SK-N-DZ (cell line): ENCODE measurements around the gene SRD5A3. TPM values are rescaled to one million over a fixed set of nuclear protein-coding genes. Genes with fewer than 3 reads are reported as not detected.

Source experiments
- DNase-seq: peaks from one replicate; pipeline ENCODE4 v3.0.0-alpha.2; 2015; ENCODE audit warnings: low spot score
- polyA plus RNA-seq, 2 experiments: library from polyadenylated mRNA; depleted of rRNA; stranded (reverse); fragments of >200 nt; gene quantifications; 2 replicates each; pipeline ENCODE4 v1.2.3, GENCODE V29; 2014

The SRD5A3 gene
- polyA plus RNA-seq (2014; cell fraction: cytosol; rRNA removed), result 1.9 and 2.9 TPM in 2 replicates
- 0.51 and 1.6 TPM in 2 replicates for polyA plus RNA-seq (2014; cell fraction: nucleus; rRNA removed)

DNA sequence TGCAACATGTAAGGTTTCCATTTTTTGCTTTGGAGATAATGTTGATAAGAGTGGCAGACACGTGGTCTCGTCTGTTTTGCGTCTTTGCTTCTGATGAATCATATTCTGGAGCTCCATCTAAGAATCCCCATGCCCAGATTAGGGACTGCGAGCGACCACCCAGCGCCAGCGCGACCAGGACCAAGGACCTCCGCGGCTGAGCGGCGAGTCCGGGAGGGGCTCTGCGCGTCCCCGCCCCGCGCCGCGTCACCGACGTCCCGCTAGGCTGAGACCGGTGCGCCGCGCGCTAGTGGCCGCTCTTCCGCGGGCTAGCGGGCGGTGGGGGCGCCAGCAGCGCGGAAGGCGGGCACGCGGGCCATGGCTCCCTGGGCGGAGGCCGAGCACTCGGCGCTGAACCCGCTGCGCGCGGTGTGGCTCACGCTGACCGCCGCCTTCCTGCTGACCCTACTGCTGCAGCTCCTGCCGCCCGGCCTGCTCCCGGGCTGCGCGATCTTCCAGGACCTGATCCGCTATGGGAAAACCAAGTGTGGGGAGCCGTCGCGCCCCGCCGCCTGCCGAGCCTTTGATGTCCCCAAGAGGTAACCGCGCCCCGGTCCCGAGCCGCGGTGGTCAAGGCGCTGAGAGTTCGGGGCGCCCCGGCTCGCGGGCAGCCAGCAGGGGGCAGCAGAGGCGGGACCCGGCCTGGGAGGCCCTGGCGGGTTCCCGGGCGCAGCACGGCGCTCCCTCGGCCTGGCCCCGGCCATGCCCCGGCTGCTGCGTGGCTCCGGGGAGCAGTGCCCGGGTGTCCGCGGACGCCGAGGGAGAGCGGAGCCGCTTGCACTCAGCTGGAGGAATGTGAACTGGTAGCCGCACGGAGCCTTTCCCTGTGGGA lies at the start of gene SRD5A3:
SRD5A3 (plus strand) TSS at position 263 of the 871 bp plus-strand sequence; CDS start at position 358, 95 bp downstream.
- peak; percentile 81 for DNase-seq

DNA sequence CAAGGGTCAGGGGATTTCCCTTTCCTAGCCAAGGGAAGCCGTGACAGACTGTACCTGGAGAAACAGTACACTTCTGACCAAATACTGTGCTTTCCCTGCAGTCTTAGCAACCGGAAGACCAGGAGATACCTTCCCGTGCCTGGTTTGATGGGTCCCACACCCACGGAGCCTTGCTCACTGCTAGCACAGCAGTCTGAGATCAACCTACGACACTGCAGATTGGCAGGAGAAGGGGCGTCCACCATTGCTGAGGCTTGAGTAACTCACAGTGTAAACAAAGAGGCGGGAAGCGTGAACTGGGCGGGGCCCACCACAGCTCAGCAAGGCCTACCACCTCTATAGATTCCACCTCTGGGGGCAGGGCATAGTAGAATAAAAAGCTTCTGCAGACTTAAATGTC lies 48.7 kb upstream of the SRD5A3 start:
- DNase-seq, result no peak

DNA sequence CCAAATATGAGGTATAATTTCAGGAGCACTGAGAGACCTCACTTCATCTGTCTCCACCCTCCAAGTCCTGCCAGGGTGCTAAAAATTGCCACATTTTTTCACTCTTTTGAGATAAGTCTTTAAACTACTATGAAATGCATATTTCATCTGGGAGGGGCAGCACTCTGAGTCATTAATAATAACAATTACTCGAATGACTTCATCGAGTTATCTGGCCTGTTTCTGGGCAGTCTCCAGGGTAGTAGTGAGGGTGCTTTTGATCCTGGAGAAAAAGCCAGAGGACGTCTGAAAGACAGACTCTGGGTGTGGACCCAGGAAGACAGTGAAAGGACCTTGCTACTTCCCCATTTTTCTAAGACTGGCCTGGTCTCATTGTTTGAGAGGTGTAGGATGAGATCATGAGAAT lies 42.3 kb upstream of the SRD5A3 start:
- DNase-seq, result no peak

GRCh38 chr4:55304303-55304702 lies 41.7 kb upstream of the SRD5A3 start:
- no peak for DNase-seq

- no peak for DNase-seq
Measured at GRCh38 chr4:55308071-55308470, 38.0 kb upstream of the SRD5A3 start.

GRCh38 chr4:55311792-55312488 lies 34.1 kb upstream of the SRD5A3 start:
- DNase-seq, result no peak

DNA sequence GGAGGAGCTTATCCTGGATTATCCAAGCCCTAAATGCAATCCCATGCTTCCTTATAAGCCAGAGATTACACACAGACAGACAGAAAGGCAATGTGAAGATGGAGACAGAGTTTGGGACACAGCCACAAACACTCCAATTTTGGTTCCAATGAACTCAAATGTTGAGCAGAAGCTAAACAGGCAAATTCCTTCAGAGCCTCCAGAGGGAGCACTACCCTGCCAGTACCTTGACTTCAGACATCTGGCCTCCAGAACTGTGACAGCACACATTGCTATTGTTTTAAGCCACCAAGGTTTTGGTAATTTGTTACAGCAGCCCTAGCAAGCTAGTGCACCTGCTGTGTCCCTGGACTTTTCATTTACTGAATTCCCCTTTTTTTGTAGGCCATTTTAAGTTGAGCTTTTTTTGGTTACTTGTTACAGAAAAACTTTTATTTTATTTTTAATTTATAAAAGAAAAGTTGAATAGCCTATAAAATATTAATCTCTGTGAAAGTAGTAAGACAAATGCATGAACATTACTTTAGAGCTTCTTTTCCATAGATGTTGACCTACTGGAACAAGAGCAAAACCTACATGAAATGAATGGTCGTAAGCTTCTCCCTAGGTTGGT lies 33.4 kb upstream of the SRD5A3 start:
- peak; percentile 15 for DNase-seq

- DNase-seq, result no peak
Measured at GRCh38 chr4:55314141-55314820, 31.8 kb upstream of the SRD5A3 start.

DNA sequence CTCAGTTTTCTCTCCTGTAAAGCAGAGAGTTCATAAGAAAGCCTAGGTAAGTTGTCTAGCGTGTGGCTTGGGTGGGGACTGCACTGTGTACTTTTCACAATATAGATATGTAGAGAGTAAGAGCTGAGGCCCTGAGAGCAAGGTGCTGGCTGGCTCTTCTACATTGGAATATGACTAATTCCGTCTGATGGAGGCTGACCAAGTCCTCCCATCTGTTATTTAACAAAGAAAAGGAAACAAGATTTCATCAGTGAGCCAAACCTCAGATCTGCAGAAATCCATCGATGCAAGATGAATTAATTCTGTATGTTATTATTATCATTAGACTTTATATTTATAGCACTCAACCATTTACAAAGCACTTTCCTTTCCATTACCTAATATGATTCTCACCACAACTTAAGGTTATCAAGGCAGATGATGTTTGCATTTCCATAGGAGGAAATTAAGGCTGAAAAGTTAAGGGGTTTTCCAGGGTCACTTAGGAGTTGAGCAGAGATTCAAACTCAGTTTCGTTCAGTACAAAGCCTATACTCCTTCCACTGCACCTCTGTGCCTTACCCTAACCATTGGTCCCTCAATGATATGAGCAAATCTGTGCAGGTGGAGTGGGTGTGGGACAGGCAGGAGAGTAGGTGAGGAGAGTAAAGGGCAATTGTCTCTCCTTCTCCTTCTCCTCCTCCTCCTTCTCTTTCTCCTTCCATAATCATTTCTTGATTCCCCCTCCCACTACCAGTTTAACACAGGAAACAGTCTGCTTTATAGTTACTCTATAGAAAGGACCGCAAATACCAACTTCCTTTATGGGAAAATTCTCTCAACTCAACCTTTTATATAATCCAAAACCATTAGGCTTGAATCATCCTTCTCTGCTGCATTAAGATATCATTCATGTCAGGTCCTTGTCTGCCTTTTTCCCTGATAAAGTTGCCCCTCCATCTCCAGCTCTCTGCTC lies 27.6 kb upstream of the SRD5A3 start:
- DNase-seq, result no peak

GRCh38 chr4:55321707-55322264 lies 24.3 kb upstream of the SRD5A3 start:
- DNase-seq, result peak; percentile 44

DNA sequence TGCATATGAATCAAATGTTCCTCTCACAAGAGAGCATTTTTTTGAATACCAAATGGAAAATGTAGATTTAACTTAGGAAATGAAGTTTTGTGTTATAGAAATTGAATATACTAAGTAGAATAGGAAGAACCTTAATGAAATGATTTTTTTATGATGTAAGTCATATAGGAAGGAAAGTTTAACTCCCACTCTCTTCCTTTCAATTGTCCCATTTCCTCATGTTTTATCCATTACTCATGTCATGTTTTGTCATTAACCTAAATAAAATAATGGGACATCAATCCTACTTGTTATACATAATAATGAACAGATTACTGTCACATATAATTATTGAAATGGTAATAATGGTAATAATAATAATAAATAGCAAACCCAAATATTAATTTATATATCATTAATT lies 22.7 kb upstream of the SRD5A3 start:
- DNase-seq, result no peak

GRCh38 chr4:55326629-55327028 lies 19.4 kb upstream of the SRD5A3 start:
- no peak for DNase-seq

DNA sequence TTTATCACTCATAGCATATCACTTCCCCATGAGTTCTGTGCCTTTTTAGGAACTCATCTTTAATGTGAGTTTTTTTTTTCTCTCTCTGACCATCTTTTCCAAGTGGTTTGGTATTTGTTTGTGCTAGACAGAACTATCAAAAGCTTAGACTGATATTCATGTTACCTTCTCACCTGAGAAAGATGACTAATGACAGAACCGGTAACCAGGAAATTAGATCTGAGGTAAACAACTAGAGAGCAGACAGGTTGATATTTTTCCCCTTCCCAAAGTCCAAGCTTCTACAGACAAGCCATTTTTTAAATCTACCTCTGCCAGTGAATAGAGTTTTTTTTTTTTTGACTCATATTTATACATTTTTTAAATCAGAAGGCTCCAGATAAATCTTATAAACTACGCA lies 17.0 kb upstream of the SRD5A3 start:
- DNase-seq, result no peak

GRCh38 chr4:55330241-55330640 lies 15.8 kb upstream of the SRD5A3 start:
- DNase-seq, result no peak

DNA sequence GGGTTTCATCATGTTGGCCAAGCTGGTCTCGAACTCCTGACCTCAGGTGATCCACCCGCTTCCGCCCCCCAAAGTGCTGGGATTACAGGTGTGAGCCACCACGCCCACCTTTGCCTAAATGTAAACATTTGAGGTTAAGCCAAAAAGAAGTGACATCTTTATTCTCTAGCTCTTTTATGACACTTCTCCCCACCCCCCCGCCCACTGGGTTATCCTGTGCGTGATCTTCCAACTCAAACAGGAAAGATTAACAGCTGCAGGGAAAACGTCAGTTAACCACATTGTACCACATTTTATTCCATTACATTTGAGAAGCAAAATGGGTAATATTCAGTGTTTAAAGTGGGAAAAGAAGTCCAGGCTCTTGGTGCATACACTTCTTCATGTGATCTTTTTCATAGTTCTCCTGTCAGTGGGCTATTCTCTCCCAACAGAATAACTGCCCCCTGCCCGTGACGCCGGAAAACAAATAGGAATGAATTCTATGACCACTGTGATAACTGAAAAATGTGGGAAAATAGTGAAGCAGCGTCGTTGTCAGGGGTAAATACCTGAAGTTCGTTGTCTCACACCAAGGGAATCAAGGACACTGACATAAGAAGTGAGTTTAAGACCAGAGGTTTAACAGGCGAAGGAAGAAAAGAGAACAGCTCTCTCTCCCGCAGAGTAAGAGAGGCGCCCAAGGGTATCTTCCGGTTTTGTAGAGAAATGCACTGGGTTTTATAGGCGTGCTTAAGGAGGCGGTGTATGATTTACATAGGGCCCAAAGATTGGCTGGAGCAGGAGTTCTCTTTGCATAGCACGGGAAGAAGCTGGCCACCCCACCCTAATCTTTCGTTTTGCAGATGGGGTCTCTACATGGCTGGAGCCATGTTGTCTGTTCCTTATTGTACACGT lies 9.7 kb upstream of the SRD5A3 start:
- DNase-seq, result peak; percentile 17

DNA sequence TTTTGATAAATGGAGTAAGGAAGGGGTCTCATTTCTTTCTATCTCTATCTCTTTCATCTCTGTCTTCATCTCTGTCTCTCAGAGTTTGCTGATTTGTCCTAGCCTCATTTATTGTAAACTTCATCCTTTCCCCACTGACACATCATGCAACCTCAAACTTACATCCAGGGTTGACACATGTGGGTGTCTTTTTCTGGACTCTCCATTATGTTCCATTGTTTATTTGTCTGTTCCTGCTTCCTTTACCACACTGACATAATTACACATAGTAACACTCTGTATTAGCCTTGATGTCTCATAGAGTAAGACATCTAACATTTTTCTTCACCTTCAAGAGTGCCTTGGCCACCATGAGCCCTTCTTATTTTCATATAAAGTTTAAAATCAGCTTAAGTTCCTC lies 8.1 kb upstream of the SRD5A3 start:
- DNase-seq, result no peak

DNA sequence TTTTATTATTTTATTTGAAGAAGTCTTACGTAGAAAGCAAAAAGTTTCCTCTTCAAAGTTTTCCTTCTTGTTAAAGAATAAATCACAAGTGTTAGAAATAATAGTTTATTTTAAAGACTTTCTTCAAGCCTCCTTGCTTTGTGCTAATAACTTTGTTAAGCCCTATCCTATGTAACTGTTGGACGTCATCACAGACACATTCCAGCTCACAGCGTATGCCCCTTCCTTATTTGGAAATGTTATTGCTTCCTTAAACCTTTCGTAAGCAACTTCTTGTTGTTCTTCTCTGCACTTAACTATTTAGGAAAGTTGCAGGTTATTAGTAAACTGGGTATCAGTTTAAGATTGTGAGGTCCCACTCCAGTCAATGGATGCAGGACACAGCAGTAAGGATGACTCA lies 7.6 kb upstream of the SRD5A3 start:
- DNase-seq, result no peak

GRCh38 chr4:55340266-55340665 lies 5.8 kb upstream of the SRD5A3 start:
- no peak for DNase-seq

DNA sequence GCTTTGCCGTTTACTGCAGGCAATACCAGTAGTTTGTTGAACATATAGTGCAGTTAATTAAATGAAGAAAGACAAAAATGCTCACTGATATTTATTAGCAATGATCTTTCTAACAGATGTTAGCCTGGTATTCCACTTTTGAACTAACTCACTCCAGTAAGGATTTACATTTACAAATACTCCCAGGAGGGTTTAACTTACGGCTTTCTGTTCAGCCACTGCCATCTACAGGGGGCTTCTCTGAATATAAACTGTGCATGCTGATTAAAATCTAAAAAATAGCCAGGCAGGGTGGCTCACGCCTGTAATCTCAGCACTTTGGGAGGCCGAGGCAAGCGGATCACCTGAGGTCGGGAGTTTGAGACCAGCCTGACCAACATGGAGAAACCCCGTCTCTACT lies 2.2 kb upstream of the SRD5A3 start:
- DNase-seq, result no peak
